HepG2 (cell line): ENCODE data around the gene ENPP7. TPM values are rescaled to one million over a fixed set of nuclear protein-coding genes. Genes with fewer than 3 reads are reported as not detected.
A peak's percentile ranks its signal among the peaks of the same experiment; 100 is the strongest.

ENCODE experiments used
- ATAC-seq: fragments of 200-7000 bp; cut with Tn5 transposase; 3 replicates; pipeline ENCODE4 v1.9.1; 2020; ENCODE audit warnings: mild to moderate bottlenecking, moderate library complexity
- BruUV-seq: library from RNA; stranded (reverse); fragments of 400-500 nt; replicated peaks from 2 replicates; lab custom pipeline; 2021; lab: Mats Ljungman, UMichigan
- CTCF ChIA-PET: fragments of 300-600 bp; formaldehyde crosslinking; extraction: SDS; loops from one replicate; lab custom pipeline; 2021; ENCODE audit warnings: low total read pairs, inconsistent platforms, low intra/inter-chr PET ratio; lab: Yijun Ruan, JAX
- POLR2A ChIA-PET: fragments of 350-600 bp; sonication (Branson Sonifier 250); formaldehyde crosslinking; loops from one replicate; lab custom pipeline; 2020; ENCODE audit warnings: antibody characterized with exemption, inconsistent platforms; lab: Yijun Ruan, JAX
- DNase-seq: peaks from one replicate; pipeline ENCODE4 v3.0.0-alpha.2; 2015; ENCODE audit warnings: low spot score
- FAIRE-seq: peaks from 3 replicates; lab custom pipeline; 2011; peaks lifted over from hg19 to GRCh38; lab: Jason Lieb, UNC
- H2AFZ ChIP-seq: one replicate; pipeline ENCODE4 v1.6.1; 2011; ENCODE audit warnings: low read length, inconsistent platforms
- H3K27ac ChIP-seq: fragments of 300-600 bp; 3 replicates; pipeline ENCODE4 v1.8.0; 2011; ENCODE audit warnings: mixed run types, mild to moderate bottlenecking, mixed read lengths, low read length, inconsistent platforms; ENCODE audit not compliant: insufficient read depth; ENCODE audit errors: extremely low read length
- H3K27me3 ChIP-seq, 2 experiments: fragments of 200-600 bp in 1 of 2; 2 replicates in 1 of 2; 3 replicates in 1 of 2; pipeline versions ENCODE4 v1.6.0 to v1.8.0; 2011; ENCODE audit warnings: low read length in 2 of 2, mild to moderate bottlenecking in 2 of 2, moderate library complexity in 2 of 2, inconsistent platforms in 1 of 2; ENCODE audit not compliant: insufficient read depth in 2 of 2, control insufficient read depth in 1 of 2
- H3K36me3 ChIP-seq, 2 experiments: fragments of 200-600 bp in 1 of 2; replicated peaks in 1 of 2; 2 replicates in 1 of 2; 3 replicates in 1 of 2; pipeline versions ENCODE4 v1.5.1 to v1.8.0; 2011; ENCODE audit warnings: low read length in 2 of 2, inconsistent platforms in 1 of 2; ENCODE audit not compliant: insufficient read depth in 2 of 2, control insufficient read depth in 1 of 2
- H3K4me1 ChIP-seq: 2 replicates; pipeline ENCODE4 v1.5.1; 2012; ENCODE audit warnings: low read length, inconsistent platforms; ENCODE audit not compliant: insufficient read depth
- H3K4me2 ChIP-seq: 2 replicates; pipeline ENCODE4 v1.6.0; 2011; ENCODE audit warnings: low read depth, low read length, inconsistent platforms
- H3K4me3 ChIP-seq, 3 experiments: fragments of 200-600 bp in 1 of 3; sonication (generic), shearing (Covaris generic) in 1 of 3; replicated peaks in 1 of 3; 2 replicates each; pipeline ENCODE4 v1.5.1; 2011 to 2016; ENCODE audit warnings: low read length in 3 of 3, inconsistent platforms in 2 of 3, low read depth in 2 of 3, mild to moderate bottlenecking in 2 of 3, control low read depth in 1 of 3, mixed read lengths in 1 of 3; ENCODE audit not compliant: insufficient read depth in 1 of 3
- H3K79me2 ChIP-seq: one replicate; pipeline ENCODE4 v1.6.1; 2011; ENCODE audit warnings: low read length, inconsistent platforms; ENCODE audit not compliant: insufficient read depth
- H3K9ac ChIP-seq: 2 replicates; pipeline ENCODE4 v1.6.0; 2011; ENCODE audit warnings: mild to moderate bottlenecking, low read depth, low read length, inconsistent platforms; ENCODE audit not compliant: insufficient read depth
- H3K9me3 ChIP-seq: 2 replicates; pipeline ENCODE4 v1.5.1; 2012; ENCODE audit warnings: mild to moderate bottlenecking, low read length
- H4K20me1 ChIP-seq: 2 replicates; pipeline ENCODE4 v1.6.0; 2011; ENCODE audit warnings: inconsistent platforms, mild to moderate bottlenecking, low read length, moderate library complexity; ENCODE audit not compliant: insufficient read depth
- MIER2 ChIP-seq: IDR thresholded peaks from 2 replicates; pipeline ENCODE4 v1.6.1; 2016; ENCODE audit warnings: missing biosample characterization, missing genetic modification reagents
- MTA1 ChIP-seq: sonication (generic); formaldehyde crosslinking; IDR thresholded peaks from 2 replicates; pipeline ENCODE4 v1.4.0; 2020; ENCODE audit warnings: missing genetic modification reagents, mild to moderate bottlenecking, borderline replicate concordance
- NFAT5 ChIP-seq: sonication (generic); formaldehyde crosslinking; IDR thresholded peaks from 2 replicates; pipeline ENCODE4 v1.4.0; 2020; ENCODE audit warnings: missing genetic modification reagents
- NFE2L2 ChIP-seq: fragments of 150-350 bp; IDR thresholded peaks from 2 replicates; pipeline ENCODE4 v1.6.1; 2014; ENCODE audit warnings: low read length
- PAWR ChIP-seq: sonication (generic); formaldehyde crosslinking; IDR thresholded peaks from 2 replicates; pipeline ENCODE4 v1.4.0; 2020; ENCODE audit warnings: missing genetic modification reagents, mild to moderate bottlenecking, borderline replicate concordance
- PCBP2 ChIP-seq: fragments of 200-400 bp; formaldehyde crosslinking; optimal IDR thresholded peaks from 2 replicates; pipeline ENCODE3; 2018; ENCODE audit warnings: low read length, low read depth; ENCODE audit not compliant: poor library complexity, severe bottlenecking
- SMAD9 ChIP-seq: sonication (generic); formaldehyde crosslinking; IDR thresholded peaks from 2 replicates; pipeline ENCODE4 v1.5.1; 2020; ENCODE audit warnings: mild to moderate bottlenecking, missing genetic modification reagents
- TARDBP ChIP-seq: sonication (generic); formaldehyde crosslinking; IDR thresholded peaks from 2 replicates; pipeline ENCODE4 v1.8.0; 2022; ENCODE audit warnings: mild to moderate bottlenecking, missing genetic modification reagents
- ZFAT ChIP-seq: sonication (generic); formaldehyde crosslinking; conservative IDR thresholded peaks from 2 replicates; pipeline ENCODE4 v1.8.1; 2023; ENCODE audit warnings: missing genetic modification reagents, inconsistent platforms
- ZNF234 ChIP-seq: sonication (generic); formaldehyde crosslinking; conservative IDR thresholded peaks from 2 replicates; pipeline ENCODE4 v1.5.1; 2020; ENCODE audit warnings: mild to moderate bottlenecking, missing genetic modification reagents
- ZNF329 ChIP-seq: sonication (generic); formaldehyde crosslinking; IDR thresholded peaks from 2 replicates; pipeline ENCODE4 v1.9.0; 2021; ENCODE audit warnings: low read depth, mild to moderate bottlenecking, missing genetic modification reagents
- ZNF333 ChIP-seq: sonication (generic); formaldehyde crosslinking; IDR thresholded peaks from 2 replicates; pipeline ENCODE4 v1.4.0; 2020; ENCODE audit warnings: mild to moderate bottlenecking, missing genetic modification reagents, borderline replicate concordance
- ZNF432 ChIP-seq: sonication (generic); formaldehyde crosslinking; IDR thresholded peaks from 2 replicates; pipeline ENCODE4 v1.5.0; 2020; ENCODE audit warnings: missing genetic modification reagents, mild to moderate bottlenecking, borderline replicate concordance
- ZNF724P ChIP-seq: sonication (generic); formaldehyde crosslinking; IDR thresholded peaks from 2 replicates; pipeline ENCODE4 v1.8.0; 2022; ENCODE audit warnings: missing genetic modification reagents, borderline replicate concordance
- ZNF737 ChIP-seq: sonication (generic); formaldehyde crosslinking; IDR thresholded peaks from 2 replicates; pipeline ENCODE4 v1.5.0; 2020; ENCODE audit warnings: missing genetic modification reagents, mild to moderate bottlenecking, borderline replicate concordance
- ZNF772 ChIP-seq: sonication (generic); formaldehyde crosslinking; IDR thresholded peaks from 2 replicates; pipeline ENCODE4 v1.5.0; 2020; ENCODE audit warnings: mild to moderate bottlenecking, missing genetic modification reagents
- WGBS: methylation state at CpG from one replicate; pipeline ENCODE4 v1.1.6; 2017; ENCODE audit warnings: low lambda C conversion rate; 5-methylcytosine and 5-hydroxymethylcytosine counted together
- in situ Hi-C: cut with HindIII; loops from 2 replicates; pipeline ENCODE4 v1.10.0; 2017; ENCODE audit warnings: low pct_unique_long_range_greater_than_20kb; ENCODE audit not compliant: extremely low pct_ligation_motif_present
- intact Hi-C: fragments of 100-400 bp; cut with micrococcal nuclease; formaldehyde crosslinking; loops from one replicate; pipeline ENCODE4 v1.10.0; 2022; ENCODE audit not compliant: unreplicated experiment
- polyA plus RNA-seq, 8 experiments: library from polyadenylated mRNA; depleted of rRNA in 3 of 8; stranded (reverse) in 7 of 8; unstranded in 1 of 8; fragments of >200 nt; fragmentation: Illumina TruSeq in 4 of 8; extraction: Trizol in 4 of 8; gene quantifications; 2 replicates each; pipeline versions ENCODE4 v1.2.1 to v1.2.3, GENCODE V29; 2011 to 2016; ENCODE audit warnings: low read depth in 4 of 8, missing spikeins in 1 of 8, mixed read lengths in 1 of 8; ENCODE audit not compliant: insufficient read depth in 1 of 8
- total RNA-seq, 5 experiments: library from RNA; depleted of rRNA; stranded (reverse); fragments of >200 nt; fragmentation: Illumina TruSeq; extraction: Trizol; gene quantifications; 2 replicates each; pipeline ENCODE4 v1.2.3, GENCODE V29; 2016; ENCODE audit warnings: low read depth in 1 of 5

ENPP7 gene
- total and polyA plus RNA-seq, 2 of the 13 experiments (the other 11 are each of a cell fraction or from before 2014, with no cell fraction given) = 1.1 to 2.2 TPM

DNA sequence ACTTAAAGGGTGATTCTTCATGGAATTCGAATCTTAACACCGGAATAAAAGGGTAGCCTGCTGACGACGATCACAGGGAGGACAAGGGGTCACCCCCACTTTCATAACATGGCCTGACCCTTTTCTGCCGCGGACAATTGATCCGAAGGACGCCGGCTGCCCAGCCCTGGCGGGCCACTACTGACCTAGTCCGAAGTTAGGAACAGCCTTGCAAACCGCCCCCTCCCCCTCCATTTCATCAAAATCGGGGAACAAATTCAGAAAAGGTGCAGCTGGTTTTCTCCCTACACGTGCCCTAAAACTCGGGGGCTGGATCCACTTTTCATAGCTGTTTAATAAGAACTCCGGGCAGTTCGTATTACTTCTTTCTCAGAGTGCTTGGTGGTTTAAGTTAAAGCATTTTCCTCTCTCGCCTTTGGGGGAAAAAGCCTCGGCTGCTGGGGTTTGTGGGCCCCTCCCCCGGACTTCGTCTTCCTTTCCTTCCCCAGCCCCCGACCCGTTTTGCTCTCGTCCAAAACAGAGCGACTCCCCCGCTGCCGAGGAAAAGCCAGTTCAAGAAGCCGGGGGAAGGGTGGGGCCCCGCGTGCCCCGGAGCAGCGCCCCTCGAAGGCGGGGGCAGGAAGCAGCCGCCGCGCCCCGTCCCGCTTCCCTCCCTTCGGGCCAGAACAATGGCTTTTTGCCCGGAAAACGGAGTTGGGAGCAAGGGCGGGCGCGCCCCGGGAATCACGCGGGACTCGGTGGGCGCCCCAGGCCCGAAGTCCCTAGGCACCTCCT, 46.6 kb downstream of the ENPP7 start:
- POLR2A ChIA-PET = interaction anchor here (0.7 to 1.5 kb wide), 6 partner anchors 17 to 215 kb away, joined by 3 to 10 read pairs (median 5); partner anchors contain the start of gene CBX8
- Histone ChIP-seq H3K9me3 (no peaks in the 10 kb centered on the region), H2AFZ (no peak overlapping the region), H4K20me1 (peaks cover 14% of the 10 kb centered on the region; the same call in 1 of the 2 replicates), H3K9ac (peak overlapping the region; percentile 65), H3K36me3 (peaks cover 13 to 25% of the 10 kb centered on the region in 2 experiments; a peak in 4 of 5 replicates), H3K79me2 (peaks cover 16% of the 10 kb centered on the region), H3K4me3 (peak overlapping the region; percentile 35 to 67 (median 58)), H3K4me1 (peaks cover 84% of the 10 kb centered on the region), H3K27me3 (peaks cover 0 to 11% of the 10 kb centered on the region in 2 experiments; a peak in 3 of 5 replicates), H3K27ac (peak overlapping the region; percentile 69), H3K4me2 (peak overlapping the region; percentile 92)
- CTCF ChIA-PET = no interaction called here
- DNase-seq (peak; percentile 46), FAIRE-seq (no peak), ATAC-seq (peak; percentile 53)
- intact Hi-C loops (loop anchor here (5.0 kb wide), 1 partner anchor 35 kb away; no protein-coding TSS in a partner anchor), in situ Hi-C loops (no loop called here)
- no TSS peak for BruUV-seq
- WGBS = 1% methylated on average over 38 of the region's 51 CpGs
- TF ChIP-seq ZNF724P (CRISPR knock-in tag) = no peak
- TF ChIP-seq MIER2 (CRISPR knock-in tag) = no peak
- TF ChIP-seq ZNF432 (CRISPR knock-in tag) = no peak
- 0 out of 2 replicates have a peak, but pooled peaks have one; percentile 33 for TF ChIP-seq MTA1
- no peak for TF ChIP-seq ZNF329 (CRISPR knock-in tag)
- no peak for TF ChIP-seq ZNF234 (CRISPR knock-in tag)
- TF ChIP-seq NFE2L2 = no peak
- TF ChIP-seq PCBP2 = no peak
- no peak for TF ChIP-seq NFAT5 (CRISPR knock-in tag)
- TF ChIP-seq SMAD9 (CRISPR knock-in tag) = no peak
- no peak for TF ChIP-seq ZNF333
- TF ChIP-seq PAWR = no peak
- peak; percentile 28; the same call in 1 of the 2 replicates for TF ChIP-seq ZNF772 (CRISPR knock-in tag)
- TF ChIP-seq ZFAT = no peak
- no peak for TF ChIP-seq ZNF737 (CRISPR knock-in tag)
- TF ChIP-seq TARDBP (CRISPR knock-in tag) = no peak
